Peyer's patch (tissue), 4 donors: ENCODE results near the gene HTR7.

Source experiments
- CTCF ChIP-seq, 6 experiments: fragments of 450-650 bp in 4 of 6; fragments of 200-600 bp in 2 of 6; sonication (generic) in 1 of 6; IDR thresholded peaks; one replicate each; pipeline ENCODE4 v1.5.1; 2017 to 2019; ENCODE audit warnings: antibody characterized with exemption in 6 of 6, mild to moderate bottlenecking in 3 of 6, moderate library complexity in 1 of 6
- POLR2A ChIP-seq, 2 donors: fragments of 450-650 bp; IDR thresholded peaks; one replicate each; pipeline ENCODE4 v1.5.1; 2017; ENCODE audit warnings: antibody characterized with exemption in 2 of 2, mild to moderate bottlenecking in 2 of 2, moderate library complexity in 2 of 2

GRCh38 chr10:90856964-90857634, 740 bp downstream of the HTR7 start:
- TF ChIP-seq CTCF (IDR thresholded peaks at IDR 0.05) (no peak), POLR2A (IDR thresholded peaks at IDR 0.05) (no peak)
